Measurements from ENCODE around the gene NBEAL1.
"Not testable (repeated sequence)": the region's sequence is repeated elsewhere in the genome, so short reads cannot be mapped to it uniquely, and the experiment has no call there.

NBEAL1 gene

DNA sequence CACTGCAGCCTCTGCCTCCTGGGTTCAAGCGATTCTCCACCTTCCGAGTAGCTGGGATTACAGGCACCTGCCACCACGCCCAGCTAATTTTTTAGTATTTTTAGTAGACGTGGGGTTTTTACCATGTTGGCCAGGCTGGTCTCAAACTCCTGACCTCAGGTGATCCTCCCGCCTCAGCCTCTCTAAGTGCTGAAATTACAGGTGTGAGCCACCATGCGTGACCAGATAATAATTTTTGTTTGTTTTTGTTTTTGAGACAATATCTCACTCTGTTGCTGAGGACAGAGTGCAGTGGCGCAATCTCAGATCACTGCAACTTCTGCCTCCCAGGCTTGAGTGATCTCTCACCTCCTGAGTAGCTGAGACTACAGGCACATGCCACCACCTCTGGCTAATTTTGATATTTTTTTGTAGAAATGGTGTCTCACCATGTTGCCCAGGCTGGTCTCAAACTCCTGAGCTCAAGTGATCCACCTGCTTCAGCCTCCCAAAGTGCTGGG, 100.6 kb downstream of the NBEAL1 start:
- not testable (repeated sequence) for DNase-seq (ENCODE audit: low spot score)

DNA sequence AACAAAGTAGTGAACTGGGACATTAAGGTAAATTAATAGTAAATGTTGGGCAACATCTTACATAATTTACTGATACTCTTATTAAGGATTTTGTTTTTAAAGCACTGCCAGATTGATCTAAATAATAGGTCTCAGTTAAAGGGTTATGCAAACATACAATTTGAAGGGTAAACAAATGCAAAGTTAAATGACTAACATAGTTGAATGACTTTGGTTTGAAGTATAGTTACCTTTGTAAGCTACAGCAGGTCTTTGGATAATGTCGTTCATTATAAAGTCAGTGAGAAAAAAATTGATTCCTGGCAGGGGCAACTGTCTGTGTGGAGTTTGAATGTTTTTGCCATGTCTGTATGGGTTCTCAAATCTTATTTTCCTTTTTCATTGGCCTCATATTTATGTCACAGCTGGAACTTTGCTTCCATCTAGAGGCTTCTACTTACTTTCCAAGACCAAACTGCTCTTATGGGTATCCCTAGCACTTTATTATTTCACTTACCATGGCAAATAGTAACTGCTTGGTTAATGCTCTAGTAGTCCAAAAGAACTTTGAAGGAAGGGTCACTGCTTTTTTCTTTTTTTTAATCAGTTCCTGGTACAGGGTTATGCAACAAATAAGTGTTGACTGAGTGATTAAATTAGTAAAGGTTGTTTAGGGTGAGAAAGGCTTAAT, 107.8 kb downstream of the NBEAL1 start:
- DNase-seq (ENCODE audit: low spot score), result no peak

DNA sequence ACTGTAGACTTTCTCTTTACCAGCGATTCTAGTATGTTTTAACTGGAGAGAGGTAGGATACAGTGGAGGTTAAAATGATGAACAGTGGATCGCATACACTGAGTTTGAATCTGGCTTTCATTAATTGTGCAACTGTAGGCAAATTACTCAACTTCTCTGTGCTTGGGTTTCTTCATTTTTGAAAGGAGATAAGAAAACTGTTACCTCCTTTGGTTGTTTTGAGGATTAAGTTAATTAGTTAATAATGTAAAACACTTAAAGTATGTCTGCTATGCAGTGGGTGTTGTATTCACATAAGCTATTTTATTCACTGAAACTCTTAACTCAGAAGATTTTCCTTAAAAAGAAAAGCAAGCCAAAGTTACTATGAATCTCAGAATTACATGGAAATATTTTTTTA, 112.3 kb downstream of the NBEAL1 start:
- DNase-seq (ENCODE audit: low spot score), result no peak

DNA sequence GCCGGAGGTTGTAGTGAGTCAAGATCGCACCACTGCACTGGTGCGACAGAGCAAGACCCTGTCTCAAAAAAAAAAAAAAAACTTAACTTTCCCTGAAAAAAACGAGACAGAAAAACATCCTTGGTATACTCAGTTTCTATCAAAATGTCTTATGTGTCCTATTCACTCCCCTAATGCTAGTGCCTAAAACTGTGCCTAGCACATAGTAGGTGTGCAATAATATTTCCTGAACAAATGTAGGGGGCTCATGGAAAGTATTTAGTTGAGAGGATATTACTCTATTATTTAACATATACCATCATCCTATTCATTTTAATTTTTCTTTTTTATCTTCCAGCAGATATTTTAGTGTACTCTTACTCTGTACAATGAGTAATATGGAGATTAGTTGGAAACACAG, 120.4 kb downstream of the NBEAL1 start:
- DNase-seq (ENCODE audit: low spot score), result no peak

DNA sequence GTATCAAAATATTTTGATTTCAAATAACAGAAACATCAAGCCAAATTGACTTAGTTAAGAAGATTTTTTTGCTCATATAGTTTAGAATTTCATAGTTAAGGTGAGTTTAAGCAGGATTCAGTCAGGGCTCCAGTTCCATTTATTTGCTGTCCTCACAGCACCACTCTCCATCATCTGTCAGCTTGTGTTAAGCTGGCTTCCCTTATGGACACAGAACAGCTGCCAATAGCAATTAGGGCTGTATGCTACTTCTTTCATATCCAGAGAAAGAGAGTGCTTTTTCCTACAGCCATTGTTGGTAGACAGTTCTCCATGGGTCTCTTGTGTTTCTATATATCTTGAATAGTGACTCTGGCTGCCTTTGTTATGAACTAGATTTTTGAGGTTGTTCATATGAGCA, 128.7 kb downstream of the NBEAL1 start:
- DNase-seq (ENCODE audit: low spot score), result no peak

DNA sequence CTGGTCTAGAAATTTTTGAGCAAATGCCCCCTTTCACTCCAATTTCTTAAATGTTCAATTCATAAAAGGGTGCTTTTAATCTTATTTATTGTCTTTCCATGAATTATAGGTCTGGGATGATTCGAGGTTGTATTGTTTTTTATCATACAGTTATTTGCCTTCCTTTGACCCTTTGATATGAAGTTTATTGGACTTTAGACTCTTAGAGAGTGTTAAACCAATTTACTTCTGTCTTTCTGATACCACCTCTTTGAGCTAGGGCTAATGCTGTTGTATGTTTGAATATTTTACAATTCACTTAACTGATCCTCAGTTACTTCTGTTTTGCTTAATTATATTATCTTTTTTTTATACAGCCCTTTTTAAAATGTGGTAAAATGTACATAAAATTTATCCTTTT, 134.5 kb downstream of the NBEAL1 start:
- DNase-seq (ENCODE audit: low spot score), result no peak

DNA sequence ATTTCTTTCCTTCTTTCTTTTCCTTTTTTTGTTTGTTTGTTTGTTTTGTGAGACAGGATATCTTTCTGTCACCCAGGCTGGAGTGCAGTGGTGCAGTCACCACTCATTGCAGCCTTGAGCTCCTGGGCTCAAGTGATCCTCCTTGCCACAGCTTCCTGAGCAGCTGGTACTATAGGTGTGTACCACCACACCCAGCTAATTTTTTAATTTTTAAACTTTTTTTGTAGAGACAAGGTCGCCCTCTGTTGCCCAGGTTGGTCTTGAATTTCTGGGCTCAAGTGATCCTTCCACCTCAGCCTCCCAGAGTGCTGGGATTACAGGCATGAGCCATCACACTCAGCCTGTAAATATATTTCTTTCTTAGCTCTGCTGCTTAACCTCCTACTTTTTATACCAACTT, 140.7 kb downstream of the NBEAL1 start:
- DNase-seq (ENCODE audit: low spot score), result peak; percentile 9

DNA sequence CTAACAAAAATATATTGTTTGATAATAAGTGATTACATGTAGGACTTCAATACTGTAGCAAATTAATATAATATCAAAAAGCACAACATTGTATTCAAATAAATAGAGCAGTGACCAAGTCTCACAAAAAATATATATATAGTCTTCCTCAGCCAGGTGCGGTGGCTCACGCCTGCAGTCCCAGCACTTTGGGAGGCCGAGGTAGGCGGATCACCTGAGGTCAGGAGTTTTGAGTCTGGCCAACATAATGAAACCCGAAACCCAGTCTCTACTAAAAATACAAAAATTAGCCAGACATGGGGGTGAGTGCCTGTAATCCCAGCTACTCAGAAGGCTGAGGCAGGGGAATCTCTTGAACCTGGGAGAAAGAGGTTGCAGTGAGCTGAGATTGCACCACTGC, 148.0 kb downstream of the NBEAL1 start:
- DNase-seq (ENCODE audit: low spot score), result not testable (repeated sequence)

DNA sequence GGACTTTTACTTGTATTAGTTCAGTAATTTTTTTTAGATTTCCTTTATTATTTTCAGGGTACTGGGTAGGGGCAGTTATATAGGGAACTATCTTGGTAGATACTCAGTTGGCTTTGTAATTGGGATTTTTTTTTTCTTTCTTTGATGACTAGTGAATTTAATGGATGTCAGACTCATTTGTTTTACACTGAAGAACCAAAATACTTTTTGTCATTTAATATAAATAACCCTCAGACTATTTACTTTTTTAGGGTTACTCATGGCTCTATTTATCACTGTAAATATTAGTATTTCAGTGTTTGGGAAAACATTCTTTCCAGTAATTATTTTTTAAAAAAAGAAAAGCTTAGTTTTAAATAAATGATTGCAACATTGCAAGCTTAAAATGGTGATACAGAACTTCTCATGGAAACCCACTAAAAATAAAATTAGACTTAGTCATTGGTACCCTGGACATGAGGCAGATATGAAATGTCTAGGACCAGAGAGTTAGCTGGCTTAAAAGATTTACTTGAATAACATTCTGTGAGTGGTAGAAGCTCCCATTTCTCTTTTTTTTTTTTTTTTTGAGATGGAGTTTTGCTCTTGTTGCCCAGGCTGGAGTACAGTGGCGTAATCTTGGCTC, 149.7 kb downstream of the NBEAL1 start:
- no peak for DNase-seq (ENCODE audit: low spot score)

DNA sequence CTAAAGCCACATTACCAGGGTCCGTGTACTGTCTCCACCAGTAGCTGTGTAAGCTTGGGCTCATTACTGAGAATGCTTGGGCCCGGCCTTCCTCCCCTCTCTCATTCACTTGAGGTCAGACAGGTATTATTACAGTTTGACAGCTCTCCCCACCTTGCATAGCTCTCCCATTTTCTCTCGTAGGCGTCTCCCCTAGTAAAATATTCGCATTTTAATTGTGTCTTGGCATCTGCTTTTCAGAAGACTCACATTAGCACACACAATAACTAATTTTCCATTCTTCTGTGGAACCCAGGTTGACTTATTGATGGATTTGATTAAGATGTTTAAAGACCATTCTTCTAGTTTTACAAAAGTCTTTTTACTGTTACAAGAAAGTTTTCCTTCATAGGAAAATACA, 153.1 kb downstream of the NBEAL1 start:
- no peak for DNase-seq (ENCODE audit: low spot score)

DNA sequence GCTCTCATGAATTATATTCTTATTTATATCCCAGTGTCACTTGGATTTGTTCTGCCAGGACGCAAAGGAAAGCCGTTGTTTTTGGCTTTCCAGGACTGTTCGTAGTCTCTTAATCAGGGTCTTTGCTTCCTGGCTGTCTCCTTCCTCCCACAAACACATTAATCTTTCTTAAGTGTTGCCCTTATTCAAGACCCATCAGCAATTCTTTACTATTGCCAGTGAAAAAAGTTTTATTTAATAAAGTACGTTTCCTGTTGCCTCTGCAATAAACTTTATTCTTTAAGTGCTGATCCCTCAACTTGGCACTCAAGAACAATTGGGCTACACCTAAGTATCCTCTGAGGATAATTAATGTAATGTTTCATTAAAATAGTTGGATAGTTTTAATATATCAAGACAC, 155.8 kb downstream of the NBEAL1 start:
- no peak for DNase-seq (ENCODE audit: low spot score)

DNA sequence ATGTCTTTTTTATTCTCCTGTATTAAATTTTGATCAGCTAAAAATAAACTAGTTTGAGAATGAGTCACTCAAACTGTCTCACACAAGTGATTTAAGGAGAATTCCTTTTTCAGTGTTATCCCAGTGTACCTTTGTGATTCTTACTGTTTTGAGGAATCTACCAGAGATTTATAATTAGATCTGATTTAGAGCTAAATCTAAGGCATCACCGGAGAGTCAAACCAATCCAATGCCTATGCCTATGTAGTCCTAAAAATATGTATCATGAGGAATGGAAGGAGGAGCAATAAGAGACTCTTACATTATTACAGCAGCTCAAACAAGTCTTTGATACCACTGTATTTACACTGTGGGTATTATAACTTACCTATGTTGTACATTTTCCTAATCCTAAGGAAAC, 160.7 kb downstream of the NBEAL1 start:
- DNase-seq (ENCODE audit: low spot score), result no peak

DNA sequence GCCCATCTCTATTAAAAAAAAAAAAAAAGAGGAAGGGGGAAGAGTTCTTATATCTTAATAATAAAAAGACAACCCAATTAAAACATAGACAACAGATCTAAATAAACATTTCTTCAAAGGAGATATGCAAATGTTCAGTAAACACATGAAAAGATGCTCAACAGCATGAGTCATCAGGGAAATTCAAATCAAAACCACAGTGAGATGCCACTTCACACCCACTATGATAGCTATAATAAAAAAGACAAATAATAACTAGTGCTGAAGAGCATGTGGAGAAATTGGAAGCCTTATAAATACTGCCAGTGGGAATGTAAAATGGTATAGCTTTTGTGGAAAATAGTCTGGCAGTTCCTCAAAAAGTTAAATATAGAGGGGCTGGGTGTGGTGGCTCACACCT, 162.7 kb downstream of the NBEAL1 start:
- peak; percentile 10 for DNase-seq (ENCODE audit: low spot score)

DNA sequence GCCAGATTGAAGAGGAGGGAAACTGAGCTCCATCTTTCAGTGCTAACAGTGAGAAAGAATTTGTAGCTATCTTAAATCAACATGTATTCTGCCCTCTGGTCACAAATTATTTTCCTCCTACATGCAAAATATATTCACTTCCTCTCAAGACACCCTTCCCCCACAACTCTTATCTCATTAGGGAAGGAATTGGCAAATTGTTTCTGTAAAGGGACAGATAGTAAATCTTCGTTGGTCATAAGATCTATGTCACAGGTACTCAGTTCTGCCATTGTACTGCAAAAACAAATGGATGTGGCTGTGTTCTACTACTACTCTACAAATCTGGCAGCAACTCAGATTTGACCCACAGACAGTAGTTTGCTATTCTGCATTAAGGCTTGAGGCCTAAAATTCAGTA, 171.2 kb downstream of the NBEAL1 start:
- DNase-seq (ENCODE audit: low spot score), result no peak

DNA sequence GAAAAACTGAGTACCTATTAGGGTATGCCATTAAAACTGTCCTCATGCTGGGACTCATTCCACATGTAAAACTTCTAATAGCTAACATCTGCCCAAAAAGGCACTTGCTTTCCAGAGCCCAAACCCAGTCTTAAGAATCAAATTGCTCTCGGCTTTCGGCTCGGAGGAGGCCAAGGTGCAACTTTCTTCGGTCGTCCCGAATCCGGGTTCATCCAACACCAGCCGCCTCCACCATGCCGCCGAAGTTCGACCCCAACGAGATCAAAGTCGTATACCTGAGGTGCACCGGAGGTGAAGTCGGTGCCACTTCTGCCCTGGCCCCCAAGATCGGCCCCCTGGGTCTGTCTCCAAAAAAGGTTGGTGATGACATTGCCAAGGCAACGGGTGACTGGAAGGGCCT, 175.9 kb downstream of the NBEAL1 start:
- not testable (repeated sequence) for DNase-seq (ENCODE audit: low spot score)

DNA sequence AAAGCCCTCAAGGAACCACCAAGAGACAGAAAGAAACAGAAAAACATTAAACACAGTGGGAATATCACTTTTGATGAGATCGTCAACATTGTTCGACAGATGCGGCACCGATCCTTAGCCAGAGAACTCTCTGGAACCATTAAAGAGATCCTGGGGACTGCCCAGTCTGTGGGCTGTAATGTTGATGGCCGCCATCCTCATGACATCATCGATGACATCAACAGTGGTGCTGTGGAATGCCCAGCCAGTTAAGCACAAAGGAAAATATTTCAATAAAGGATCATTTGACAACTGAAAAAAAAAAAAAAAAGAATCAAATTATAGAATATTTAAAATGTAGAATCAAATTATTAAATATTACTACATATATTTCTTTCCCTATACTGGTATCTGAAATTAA, 176.4 kb downstream of the NBEAL1 start:
- DNase-seq (ENCODE audit: low spot score), result not testable (repeated sequence)

DNA sequence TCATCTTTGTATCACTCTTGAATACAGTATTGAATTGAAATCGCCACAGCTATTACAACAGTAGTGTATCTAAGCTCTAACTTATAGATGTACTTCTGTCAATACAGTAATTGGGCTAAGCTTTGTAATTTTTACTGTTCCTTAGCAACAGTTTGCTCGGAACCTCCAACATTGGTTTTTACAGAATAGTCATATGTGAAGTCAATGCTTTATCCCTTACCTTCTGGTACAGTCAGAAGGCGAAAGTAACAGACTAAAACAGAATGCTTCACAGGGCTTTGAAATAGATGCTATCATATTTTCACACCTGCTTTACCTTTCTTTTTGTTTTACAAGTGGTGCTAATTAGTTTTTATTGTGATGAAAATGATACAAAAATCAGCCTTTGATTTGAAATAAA, 177.3 kb downstream of the NBEAL1 start:
- DNase-seq (ENCODE audit: low spot score), result no peak

DNA sequence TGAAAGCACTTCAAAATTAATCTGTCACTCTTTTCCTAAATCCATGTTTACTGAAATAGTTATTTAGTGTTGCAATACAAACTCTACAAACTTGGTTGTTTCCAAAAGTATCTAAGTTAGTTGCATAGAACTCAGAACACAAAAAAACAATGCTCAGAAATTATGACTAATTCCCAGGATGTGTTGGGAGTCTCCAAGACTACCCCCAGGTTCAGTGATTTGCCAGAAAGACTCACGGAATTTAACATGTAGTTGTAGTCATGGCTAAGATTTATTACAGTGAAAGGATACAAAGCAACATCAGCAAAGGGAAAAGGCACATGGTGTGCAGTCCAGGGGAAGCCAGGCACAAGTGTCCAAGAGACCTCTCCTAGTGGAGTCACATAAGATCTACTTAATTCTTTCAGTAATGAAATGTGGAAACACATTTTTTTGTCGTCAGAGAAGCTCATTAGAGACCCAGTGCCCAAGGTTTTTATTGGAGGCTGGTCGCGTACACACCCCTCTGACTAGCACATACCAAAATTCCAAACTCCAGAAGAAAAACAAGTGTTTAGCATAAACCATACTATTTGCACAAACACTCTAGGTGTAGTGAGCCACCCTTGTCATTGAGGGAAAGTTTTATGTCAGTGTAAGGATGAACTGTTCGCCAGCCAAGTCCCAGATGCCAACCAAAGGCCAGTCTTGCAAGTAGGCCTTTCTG, 180.8 kb downstream of the NBEAL1 start:
- no peak for DNase-seq (ENCODE audit: low spot score)

DNA sequence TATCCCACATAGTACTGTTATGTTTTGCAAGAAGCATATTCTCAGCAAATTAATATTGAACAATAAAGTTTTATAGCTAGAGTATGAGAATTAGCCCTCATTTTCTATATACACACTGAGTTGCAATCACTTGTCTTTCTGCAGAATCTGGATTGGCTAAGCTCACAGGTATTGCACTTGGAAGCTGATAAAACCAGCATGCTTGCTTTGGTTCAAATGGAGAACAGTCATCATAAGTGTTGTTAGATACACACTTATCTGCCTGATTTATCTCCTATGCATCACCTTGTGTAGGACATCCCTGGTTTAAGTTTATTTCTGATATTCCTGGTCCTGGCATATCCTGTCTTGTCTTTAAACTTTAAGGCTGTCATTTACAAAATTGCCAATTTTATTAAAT, 186.2 kb downstream of the NBEAL1 start:
- no peak for DNase-seq (ENCODE audit: low spot score)

DNA sequence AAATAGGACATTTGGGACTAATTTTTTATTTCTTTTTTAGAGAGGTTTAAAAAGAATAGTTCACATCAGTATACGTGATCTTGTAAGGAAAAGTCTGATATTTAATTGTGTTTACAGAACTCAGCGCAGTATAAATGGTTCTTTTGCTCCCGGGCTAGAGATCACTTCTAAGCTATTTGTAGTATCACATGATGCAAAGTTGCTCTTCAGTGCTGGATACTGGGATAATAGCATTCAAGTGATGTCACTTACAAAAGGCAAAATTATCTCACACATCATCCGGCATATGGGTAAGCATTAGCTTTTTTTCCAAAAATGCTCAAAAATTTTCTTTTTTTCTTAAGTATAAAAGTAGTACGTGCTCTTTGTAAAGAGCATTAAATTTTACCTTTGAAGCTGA, 186.8 kb downstream of the NBEAL1 start:
- DNase-seq (ENCODE audit: low spot score), result no peak

DNA sequence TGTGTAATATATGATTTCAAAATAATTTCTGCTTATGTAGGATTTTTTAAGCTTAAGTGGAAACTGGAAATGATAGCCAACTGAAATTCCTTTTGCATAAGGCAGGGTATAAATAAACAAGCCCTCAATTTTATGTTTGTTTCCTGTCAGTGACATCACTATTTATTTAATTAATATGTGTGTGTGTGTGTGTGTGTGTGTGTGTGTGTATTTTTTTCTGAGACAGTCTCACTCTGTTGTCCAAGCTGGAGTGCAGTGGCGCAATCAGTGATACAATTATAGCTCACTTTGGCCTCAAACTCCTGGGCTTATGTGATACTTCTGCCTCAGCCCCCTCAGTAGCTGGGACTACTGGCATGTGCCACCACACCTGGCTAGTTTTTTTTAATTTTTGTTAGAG, 194.9 kb downstream of the NBEAL1 start:
- no peak for DNase-seq (ENCODE audit: low spot score)

DNA sequence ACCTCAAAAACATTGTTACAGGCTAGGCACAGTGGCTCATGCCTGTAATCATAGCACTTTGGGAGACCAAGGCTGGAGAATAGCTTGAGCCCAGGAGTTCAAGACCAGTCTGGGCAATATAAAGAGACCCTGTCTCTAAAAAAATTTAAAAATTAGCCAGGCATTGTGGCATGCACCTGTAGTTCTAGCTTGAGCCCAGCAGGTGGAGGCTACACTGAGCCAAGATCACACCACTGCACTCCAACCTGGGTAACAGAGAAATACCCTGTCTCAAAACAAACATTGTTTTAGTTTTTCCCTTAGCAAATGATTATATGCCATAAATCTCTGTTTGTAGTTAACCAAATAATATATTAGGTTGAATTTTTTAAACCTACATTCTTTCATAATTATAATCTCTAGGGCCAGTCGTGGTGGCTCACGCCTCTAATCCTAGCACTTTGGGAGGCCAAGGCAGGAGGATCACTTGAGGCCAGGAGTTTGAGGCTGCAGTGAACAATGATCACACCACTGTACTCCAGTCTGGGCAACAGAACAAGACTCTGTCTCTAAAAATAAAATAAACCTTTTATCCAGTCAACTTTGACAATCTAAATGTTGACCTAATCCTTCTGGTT, 210.9 kb downstream of the NBEAL1 start:
- peak; percentile 40 for DNase-seq (ENCODE audit: low spot score)

DNA sequence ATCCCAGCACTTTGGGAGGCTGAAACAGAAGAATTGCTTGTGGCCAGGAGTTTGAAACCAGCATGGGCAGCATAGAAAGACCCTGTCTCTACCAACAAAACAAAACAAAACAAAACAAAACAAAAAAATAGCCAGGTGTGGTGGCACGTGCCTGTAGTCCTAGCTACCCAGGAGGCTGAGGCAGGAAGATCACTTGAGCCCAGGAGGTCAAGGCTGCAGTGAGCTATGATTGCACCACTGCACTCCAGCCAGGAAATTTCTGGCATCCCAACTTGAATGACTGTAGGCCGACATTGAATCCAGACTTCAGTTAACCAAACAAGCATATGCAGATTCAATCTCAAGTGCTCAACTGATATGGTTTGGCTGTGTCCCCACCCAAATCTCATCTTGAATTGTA, 215.0 kb downstream of the NBEAL1 start:
- DNase-seq (ENCODE audit: low spot score), result not testable (repeated sequence)
